Stimulated activated CD8-positive, alpha-beta memory T cell treated with anti-CD3 and anti-CD28 coated beads, Interleukin-15, amount 100 ng/mL, for 24 hours (primary cell): ENCODE data around the gene PABPC4L.
"Not testable (repeated sequence)": the region's sequence is repeated elsewhere in the genome, so short reads cannot be mapped to it uniquely, and the experiment has no call there.

Experiments
- DNase-seq: peaks from one replicate; pipeline ENCODE4 v3.0.0-alpha.2; 2020; ENCODE audit warnings: low read depth

PABPC4L gene

DNA sequence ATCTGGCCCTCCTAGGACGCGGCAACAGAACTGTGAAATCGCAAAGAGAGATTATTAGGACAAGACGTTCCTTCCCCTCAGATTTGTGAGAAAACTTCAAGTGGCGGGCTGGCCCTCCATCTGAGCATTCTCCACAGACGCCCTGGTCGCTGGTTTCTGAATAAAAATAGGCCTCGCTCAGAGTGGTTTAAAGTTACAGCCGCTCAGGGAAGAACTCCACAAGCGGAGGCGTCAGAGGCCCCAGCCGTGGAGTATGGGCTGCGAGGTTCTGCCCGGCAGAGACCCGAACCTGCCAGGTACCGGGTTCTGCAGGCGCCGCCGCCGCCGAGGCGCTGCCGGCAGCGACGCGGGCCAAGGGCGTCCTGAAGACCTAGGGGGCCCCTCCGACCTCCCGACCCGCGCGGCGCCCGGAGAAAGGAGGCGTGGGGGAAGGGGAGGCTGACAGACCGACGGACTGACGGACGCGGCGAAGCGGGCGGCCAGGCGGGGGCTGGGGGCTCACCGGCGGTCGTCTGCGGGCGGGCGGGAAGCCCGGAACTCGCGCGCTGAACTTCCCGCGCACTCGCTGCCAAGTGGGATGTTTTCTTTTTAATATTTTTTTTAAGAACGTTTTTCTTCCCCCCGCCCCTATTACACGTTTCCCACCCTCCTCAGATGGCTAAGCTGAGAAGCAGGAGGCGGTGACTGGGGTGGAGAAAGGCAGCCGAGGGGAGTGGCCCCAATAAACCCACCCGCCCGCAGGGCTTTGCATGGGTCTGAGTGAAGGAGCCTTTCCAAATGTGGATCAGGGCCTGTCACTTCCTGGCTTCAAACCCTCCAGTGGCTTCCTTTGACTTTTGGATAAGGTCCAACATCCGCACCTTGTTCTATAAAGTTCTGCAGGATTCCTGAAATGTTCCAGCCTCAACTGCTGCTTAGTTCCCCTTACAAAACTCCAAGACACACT lies at the start of gene PABPC4L:
PABPC4L (minus strand) TSS at position 574 of the 946 bp plus-strand sequence. CDS start 770 bp downstream, outside the sequence.
- DNase-seq = no peak

DNA sequence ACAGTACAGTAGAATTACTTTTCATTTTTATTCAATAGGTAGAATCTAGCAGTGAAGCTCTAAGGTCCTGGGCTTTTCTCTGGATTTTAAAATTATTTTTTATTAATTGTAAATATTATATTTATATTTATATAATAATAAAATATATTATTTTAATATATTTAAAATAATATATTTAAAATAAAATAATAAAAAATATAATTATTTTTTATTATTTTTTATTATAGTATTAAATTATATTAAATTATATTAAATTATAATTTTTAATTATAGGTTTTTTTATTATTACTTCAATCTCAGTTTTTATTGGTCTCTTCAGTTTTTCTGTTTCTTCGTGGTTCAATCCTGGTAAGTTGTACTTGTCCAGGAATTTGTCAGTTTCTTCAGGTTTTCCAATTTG lies 49.7 kb upstream of the PABPC4L start:
- no peak for DNase-seq

DNA sequence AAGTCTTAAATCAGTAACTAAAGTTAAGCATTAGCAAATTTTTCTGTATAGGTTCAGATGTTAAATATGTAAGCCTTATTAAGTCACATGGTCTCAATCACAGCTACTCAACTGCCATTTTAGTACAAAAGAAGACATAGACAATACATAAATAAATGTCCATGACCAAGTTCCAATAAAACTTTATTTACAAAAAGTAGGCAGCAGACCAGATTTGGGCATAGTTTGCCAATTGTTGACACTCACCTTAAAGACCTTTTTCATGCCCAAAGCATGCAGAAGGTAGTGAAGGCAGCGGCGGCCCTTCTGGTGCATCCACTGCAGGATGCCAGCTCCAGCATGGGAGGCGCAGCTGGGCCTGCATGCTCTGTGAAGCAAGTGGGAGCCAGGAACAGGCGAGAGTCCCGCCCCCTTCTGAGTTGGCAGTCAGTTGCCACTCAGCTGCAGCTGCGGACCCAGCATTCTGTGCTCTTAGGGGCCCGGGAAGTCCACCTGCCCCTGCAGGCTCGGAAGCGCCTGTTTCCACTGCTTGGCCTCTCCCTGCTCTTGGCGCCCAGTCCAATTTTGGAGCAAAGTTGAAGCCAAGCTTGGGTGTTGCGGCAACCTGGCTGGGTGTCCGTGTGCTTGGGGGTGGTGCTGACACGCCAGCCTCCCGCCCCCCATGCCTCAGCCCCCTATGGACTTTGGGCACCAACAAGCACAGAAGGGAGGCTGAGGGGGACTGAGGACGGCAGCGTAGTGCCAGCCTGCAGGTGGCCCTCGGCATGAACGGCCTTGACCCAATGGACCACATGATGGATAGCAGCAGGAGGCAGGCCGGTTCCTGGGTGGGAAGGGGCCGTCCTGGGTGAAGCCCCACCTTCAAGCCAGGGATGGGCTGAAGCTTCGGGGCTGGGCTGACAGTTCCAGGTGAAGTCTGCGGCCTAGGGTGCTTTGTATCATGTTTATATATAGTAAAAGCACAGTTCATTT lies 42.4 kb upstream of the PABPC4L start:
- no peak for DNase-seq

DNA sequence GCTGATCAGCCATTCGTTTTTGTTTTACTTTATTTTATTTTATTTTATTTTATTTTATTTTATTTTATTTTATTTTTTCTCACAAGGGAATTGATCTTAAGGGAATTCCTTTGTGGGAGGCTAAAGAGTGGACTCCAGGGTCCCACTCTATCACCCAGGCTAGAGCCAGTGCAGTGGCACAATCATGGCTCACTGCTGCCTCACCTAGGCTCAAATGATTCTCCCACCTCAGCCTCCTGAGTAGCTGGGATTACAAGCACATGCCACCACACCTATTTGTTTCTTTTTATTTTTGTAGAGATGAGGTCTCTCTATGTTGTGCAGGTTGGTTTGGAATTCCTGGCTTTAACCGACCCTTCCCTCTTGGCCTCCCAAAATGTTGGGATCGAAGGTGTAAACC lies 17.5 kb upstream of the PABPC4L start:
- no peak for DNase-seq

DNA sequence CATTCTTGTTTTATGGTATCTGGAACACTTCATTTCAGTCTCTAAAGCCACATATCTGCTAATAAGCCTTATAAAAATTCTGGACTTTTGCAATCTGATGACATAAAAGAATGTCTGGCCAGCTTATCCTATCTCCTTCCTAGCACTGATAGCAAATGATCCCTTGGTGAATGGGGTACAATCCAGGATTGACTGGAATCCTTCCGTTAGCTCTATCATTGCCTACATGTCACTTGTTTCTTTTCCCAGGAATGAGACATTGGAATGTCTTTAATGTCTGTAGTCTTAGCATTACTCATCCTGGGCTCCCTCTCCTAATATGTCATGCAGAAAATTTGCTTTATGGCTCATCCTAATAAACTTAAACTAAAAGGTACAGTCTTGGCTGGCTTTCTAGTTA lies 14.8 kb upstream of the PABPC4L start:
- DNase-seq = no peak

DNA sequence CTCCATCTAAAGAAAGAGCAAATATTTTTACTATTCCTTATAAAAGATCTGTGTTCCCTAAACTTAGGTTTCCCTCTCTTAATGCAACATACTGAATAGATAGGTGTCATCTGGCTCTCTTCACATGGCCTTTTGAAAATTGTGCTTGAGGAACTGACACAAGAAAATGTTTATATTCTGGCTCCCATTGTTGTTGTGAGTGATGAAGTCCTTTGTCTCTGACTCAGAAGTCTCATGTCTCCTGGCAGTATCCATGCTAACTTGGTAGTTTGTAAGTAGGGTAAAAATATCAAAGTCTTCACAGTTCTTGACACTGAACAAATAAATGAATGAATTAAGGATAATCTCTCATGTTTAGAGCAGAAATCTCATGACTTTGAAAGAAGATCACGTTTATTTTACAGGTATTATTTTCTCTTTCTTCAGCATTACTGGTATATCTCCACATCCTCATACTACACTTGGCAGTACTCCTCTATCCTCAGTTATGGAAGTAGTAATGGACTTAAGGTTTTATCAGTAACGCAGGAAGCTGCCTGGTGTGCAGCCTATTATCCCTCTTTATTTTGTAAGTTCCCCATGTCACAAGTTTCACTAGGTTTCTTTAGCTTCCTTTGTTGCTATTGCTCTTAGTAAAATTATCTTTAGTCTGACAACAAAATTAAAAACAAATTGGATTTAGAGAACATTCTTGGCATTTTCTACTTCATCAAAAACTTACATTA lies 14.2 kb upstream of the PABPC4L start:
- no peak for DNase-seq

DNA sequence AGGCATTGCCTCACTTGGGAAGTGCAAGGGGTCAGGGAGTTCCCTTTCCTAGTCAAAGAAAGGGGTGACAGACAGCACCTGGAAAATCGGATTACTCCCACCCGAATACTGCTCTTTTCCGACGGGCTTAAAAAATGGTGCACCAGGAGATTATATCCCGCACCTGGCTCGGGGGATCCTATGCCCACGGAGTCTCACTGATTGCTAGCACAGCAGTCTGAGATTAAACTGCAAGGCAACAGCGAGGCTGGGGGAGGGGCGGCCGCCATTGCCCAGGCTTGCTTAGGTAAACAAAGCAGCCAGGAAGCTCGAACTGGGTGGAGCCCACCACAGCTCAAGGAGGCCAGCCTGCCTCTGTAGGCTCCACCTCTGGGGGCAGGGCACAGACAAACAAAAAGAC lies 6.4 kb upstream of the PABPC4L start:
- not testable (repeated sequence) for DNase-seq

DNA sequence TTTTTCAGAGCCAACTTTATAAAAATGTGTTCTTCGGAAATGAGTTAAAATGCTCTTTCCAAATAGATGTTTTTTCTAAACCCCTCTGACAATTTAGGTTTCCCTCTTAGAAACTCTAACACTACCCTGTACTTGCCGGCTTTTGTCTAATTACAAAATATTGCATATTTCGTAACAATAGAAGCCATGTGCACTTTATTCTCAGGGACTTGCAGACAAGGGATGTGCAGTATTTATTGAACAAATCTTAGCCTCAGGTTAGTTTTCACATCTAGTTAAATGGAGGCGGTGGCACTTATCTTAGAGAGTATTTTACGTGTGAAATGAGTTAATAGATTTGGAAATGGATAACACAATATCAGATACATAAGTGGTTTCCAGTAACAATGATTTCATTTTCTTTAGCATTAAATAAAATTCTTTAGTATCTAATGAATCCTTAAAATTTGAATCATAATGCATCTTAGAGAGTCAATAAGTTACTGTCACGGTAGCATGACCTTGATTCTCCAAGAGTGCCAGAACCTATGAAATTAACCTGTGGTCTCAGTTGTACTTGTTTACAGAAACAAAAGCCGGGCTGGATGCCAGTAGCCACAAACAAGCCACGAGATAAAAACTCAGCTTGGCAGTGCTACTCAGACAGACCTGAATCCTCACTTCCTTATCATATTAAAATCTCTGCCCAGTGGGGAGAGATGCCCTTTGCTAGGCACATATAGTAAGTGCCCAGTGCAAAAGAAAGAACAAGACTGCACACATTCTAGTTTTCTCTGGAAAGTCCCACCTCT lies 772 bp upstream of the PABPC4L start:
- no peak for DNase-seq

DNA sequence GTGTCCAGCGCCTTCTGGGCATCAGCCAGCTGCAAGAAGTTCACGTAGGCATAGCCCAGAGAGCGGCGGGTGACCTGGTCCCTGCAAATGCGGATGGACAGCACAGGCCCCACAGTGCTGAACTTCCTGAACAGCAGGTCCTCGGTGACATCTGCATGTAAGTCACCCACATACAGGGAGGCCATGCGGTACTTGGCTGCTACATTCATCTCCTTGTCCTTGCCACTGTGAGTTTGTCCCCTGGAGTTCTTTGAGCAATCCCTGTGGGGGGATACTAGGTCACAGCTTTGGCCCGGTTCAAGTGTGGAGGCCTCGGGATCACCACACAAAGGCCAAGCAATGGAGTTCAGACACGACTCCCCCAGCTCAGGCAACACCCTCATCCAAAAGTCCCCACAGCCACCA lies 776 bp downstream of the PABPC4L start:
- DNase-seq = no peak

DNA sequence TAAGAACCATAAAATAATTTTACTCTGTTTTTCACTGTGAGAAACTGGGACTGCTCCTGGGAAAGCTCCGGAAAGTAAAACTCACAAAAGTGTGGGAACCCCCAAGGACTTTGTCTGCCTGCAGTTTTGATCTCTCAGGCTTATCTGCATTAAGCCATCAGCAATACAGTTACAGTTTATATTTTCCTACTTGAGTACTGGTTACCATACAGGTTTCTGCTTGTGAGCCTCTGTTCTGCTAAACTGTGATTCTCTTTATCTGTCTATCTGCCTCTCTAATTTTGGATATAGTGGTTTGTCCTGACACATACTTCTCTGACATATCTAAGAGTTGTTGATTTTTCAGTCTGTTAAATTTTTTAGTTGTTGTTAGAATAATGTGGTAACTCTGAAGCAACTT lies 11.6 kb downstream of the PABPC4L start:
- no peak for DNase-seq

DNA sequence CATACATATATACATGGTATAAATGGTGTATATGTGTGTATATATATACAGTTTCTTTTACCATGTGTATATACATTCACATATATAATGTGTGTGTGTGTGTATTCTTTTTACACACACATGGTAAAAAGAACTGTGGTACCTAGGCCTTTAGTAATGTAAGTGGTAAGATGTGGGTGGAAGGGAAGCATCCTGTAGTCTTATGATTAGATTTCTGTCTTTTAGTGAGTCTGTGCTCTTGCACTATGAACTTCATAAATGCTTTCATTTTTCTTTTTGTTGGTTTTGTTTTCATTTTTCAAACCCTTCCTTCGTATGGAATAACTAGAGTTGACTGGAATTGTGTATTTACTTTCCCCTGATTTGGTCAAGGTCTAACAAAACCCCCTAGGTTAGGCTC lies 12.1 kb downstream of the PABPC4L start:
- no peak for DNase-seq

DNA sequence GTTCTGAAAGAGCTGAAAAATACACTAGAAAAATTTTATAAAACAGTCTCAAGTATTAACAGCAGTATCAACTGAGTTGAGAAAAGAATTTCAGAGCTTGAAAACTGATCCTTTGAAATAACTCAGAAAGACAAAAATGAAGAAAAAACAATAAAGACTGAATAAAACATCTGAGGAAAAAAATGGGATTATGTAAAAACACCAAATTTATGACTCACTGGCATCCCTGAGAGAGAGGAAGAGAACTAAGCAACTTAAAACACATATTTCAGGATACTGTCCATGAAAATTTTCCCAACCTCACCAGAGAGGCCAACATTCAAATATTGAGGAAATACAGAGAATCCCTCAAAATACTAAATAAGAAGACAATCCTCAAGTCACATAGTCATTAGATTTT lies 22.9 kb downstream of the PABPC4L start:
- DNase-seq = no peak

DNA sequence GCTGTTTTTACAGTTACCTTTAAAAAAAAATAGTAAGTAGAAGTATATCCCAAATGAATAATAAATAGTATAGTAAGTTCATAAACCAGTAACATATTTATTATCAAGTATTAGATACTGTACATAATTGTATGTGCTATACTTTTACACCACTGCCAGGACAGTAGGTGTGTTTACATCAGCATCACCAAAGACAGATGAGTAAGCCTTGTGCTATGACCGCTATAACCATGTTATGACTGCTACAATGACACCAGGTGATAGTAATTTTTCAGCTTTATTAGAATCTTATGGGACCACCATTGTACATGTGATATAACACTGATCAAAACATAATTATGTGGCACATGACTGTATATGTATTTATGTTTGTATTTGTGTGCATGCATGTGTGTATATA lies 27.3 kb downstream of the PABPC4L start:
- no peak for DNase-seq

DNA sequence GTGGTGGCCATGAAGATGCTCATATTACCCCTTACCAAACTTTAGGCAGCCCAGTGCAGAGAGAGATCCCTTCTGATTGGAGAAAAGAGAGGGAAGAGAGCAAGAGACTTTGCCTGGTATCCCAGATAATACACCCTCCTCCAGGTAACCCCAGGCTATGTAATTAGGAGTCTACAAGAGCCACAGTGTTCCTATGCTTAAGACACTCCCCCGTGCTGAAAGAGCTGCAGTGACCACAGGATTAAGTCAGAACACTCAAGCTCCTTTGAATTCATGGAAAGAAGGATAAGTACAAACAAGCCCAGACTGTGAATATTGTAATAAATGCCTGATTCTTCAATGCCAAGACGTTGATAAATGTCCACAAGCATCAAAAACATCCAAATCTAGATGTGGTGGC lies 41.4 kb downstream of the PABPC4L start:
- DNase-seq = no peak

DNA sequence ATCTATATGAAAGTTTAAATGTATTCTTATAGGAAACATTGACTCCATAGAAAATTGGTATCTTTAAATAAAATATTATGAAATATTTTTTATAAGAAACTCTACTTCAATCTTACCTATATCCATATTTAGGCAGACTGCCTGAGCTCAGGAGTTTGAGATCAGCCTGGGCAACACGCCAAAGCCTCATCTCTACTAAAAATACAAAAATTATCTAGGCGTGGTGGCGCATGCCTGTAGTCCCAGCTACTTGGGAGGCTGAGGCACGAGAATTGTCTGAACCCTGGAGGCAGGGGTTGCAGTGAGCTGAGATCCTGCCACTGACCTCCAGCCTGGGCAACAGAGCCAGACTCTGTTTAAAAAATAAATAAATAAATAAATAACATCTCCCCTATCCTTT lies 47.5 kb downstream of the PABPC4L start:
- no peak for DNase-seq

DNA sequence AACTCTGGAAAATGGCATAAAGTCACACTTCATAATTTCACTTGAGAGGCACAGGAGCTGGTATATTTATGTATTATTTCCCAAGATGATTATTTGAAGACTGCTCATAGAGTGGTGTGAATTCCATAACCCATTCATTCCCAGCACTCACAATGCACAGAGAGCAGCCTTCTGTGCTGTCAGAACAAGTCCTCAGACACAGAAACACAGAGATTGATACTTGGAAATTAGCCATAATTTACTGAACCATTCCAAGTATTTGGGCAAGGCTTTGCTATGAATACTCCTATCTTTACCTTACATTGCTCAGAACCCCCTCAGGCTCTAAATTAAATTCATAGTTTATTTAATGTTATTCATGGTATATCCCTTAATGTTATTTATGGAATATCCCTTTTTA lies 53.6 kb downstream of the PABPC4L start:
- no peak for DNase-seq
